GM19025 (cell line): Measurements from ENCODE around the gene COMMD6.

Source experiments
- ATAC-seq: cut with Tn5 transposase; IDR thresholded peaks from one replicate; pipeline ENCODE4 v1.9.1; 2021; ENCODE audit warnings: mild to moderate bottlenecking, low read depth, moderate library complexity; ENCODE audit not compliant: unreplicated experiment

COMMD6 gene

GRCh38 chr13:75533861-75534260 is 3.8 kb downstream of the COMMD6 start:
- ATAC-seq, result no peak

- ATAC-seq, result no peak
These were observed 7.1 kb downstream of the COMMD6 start for GRCh38 chr13:75530549-75530961.

GRCh38 chr13:75521956-75522355 is 15.7 kb downstream of the COMMD6 start:
- no peak for ATAC-seq

GRCh38 chr13:75518439-75519088 is 19.1 kb downstream of the COMMD6 start:
- no peak for ATAC-seq

GRCh38 chr13:75514080-75514995 is 23.3 kb downstream of the COMMD6 start:
- ATAC-seq, result no peak

GRCh38 chr13:75513271-75513670 is 24.4 kb downstream of the COMMD6 start:
- no peak for ATAC-seq

- peak; percentile 91 for ATAC-seq
These were observed 25.4 kb downstream of the COMMD6 start for GRCh38 chr13:75512253-75512652.

GRCh38 chr13:75511051-75511625 is 26.5 kb downstream of the COMMD6 start:
- ATAC-seq, result no peak

- ATAC-seq, result no peak
These were observed 29.6 kb downstream of the COMMD6 start for GRCh38 chr13:75508002-75508548.

GRCh38 chr13:75507027-75508001 is 30.3 kb downstream of the COMMD6 start:
- peak; percentile 27 for ATAC-seq

GRCh38 chr13:75506018-75506417 is 31.6 kb downstream of the COMMD6 start:
- ATAC-seq, result no peak

GRCh38 chr13:75505327-75505726 is 32.3 kb downstream of the COMMD6 start:
- ATAC-seq, result no peak

- no peak for ATAC-seq
These were observed 41.7 kb downstream of the COMMD6 start for GRCh38 chr13:75495938-75496337.

GRCh38 chr13:75494491-75494890 is 43.1 kb downstream of the COMMD6 start:
- no peak for ATAC-seq

GRCh38 chr13:75493156-75493555 is 44.5 kb downstream of the COMMD6 start:
- ATAC-seq, result no peak

- no peak for ATAC-seq
These were observed 45.3 kb downstream of the COMMD6 start for GRCh38 chr13:75492389-75492788.

GRCh38 chr13:75491376-75491775 is 46.3 kb downstream of the COMMD6 start:
- no peak for ATAC-seq

- peak; percentile 77 for ATAC-seq
These were observed 48.0 kb downstream of the COMMD6 start for GRCh38 chr13:75489502-75490263.
